Glutamatergic neuron (in vitro differentiated cells): Measurements from ENCODE around the gene FAM120AOS. TPM values are rescaled to one million over a fixed set of nuclear protein-coding genes. Genes with fewer than 3 reads are reported as not detected.

Source experiments
- DNase-seq: peaks from one replicate; pipeline ENCODE4 v3.0.0; 2022
- H3K27ac Mint-ChIP-seq: one replicate; pipeline ENCODE4 v1.8.0; 2020; ENCODE audit warnings: mild to moderate bottlenecking, mixed read lengths, inconsistent platforms; ENCODE audit not compliant: unreplicated experiment
- H3K27me3 Mint-ChIP-seq: one replicate; pipeline ENCODE4 v1.8.0; 2020; ENCODE audit warnings: mild to moderate bottlenecking, moderate library complexity, mixed read lengths, inconsistent platforms; ENCODE audit not compliant: unreplicated experiment
- H3K36me3 Mint-ChIP-seq: one replicate; pipeline ENCODE4 v1.8.0; 2020; ENCODE audit warnings: mild to moderate bottlenecking, mixed read lengths, inconsistent platforms; ENCODE audit not compliant: unreplicated experiment
- H3K4me1 Mint-ChIP-seq: one replicate; pipeline ENCODE4 v1.8.0; 2020; ENCODE audit warnings: mild to moderate bottlenecking, low read depth, mixed read lengths, inconsistent platforms; ENCODE audit not compliant: unreplicated experiment
- H3K4me3 Mint-ChIP-seq: one replicate; pipeline ENCODE4 v1.8.0; 2020; ENCODE audit warnings: mild to moderate bottlenecking, mixed read lengths, inconsistent platforms; ENCODE audit not compliant: unreplicated experiment
- H3K9me3 Mint-ChIP-seq: one replicate; pipeline ENCODE4 v1.8.0; 2020; ENCODE audit warnings: mild to moderate bottlenecking, moderate library complexity, mixed read lengths, inconsistent platforms; ENCODE audit not compliant: unreplicated experiment
- CTCF ChIP-seq: fragments of 200-600 bp; sonication (generic); IDR thresholded peaks from one replicate; pipeline ENCODE4 v1.5.0; 2021; ENCODE audit not compliant: partially characterized antibody, unreplicated experiment
- total RNA-seq: library from RNA; stranded (reverse); fragmentation: NEBNext Ultra II Directional; extraction: Animal tissue kit (Norgen Biotek cat#: 25700); gene quantifications from one replicate; pipeline ENCODE4 v1.2.1, GENCODE V29; 2021; ENCODE audit not compliant: unreplicated experiment

FAM120AOS gene
- total RNA-seq, 1 donor from 2014 or later: 24.2 TPM

GRCh38 chr9:93416530-93417235 lies 36.7 kb downstream of the FAM120AOS start:
- Mint-ChIP-seq H3K4me3 (no peak overlapping the region), H3K4me1 (no peaks in the 10 kb centered on the region), H3K27ac (no peak overlapping the region), H3K9me3 (peaks cover 5% of the 10 kb centered on the region), H3K36me3 (peaks cover 17% of the 10 kb centered on the region), H3K27me3 (peaks cover 1% of the 10 kb centered on the region)
- no peak for TF ChIP-seq CTCF
- DNase-seq: no peak

- DNase-seq: no peak
- Mint-ChIP-seq H3K27ac (no peak overlapping the region), H3K27me3 (peaks cover 1% of the 10 kb centered on the region), H3K4me3 (no peak overlapping the region), H3K9me3 (peaks cover 5% of the 10 kb centered on the region), H3K36me3 (peaks cover 14% of the 10 kb centered on the region), H3K4me1 (no peaks in the 10 kb centered on the region)
- TF ChIP-seq CTCF: no peak
Observed at GRCh38 chr9:93415176-93415690, 38.1 kb downstream of the FAM120AOS start.

DNA sequence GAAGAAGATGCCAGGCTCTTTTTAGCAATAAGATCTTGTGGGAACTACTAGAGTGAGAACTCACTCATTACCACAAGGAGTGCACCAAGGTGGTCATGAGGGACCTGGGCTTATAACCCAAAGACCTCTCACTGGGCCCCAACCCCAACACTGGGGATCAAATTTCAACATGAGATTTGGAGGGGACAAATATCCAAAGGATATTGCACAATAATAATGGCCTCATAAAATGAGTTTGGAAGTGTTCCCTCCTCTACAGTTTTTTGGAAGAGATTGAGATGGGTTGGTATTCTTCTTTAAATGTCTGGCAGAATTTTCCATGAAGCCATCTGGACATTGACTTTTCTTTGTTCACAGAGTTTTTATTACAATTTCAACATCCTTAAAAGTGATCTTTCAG lies 39.9 kb downstream of the FAM120AOS start:
- no peak for TF ChIP-seq CTCF
- Mint-ChIP-seq H3K4me1 (no peaks in the 10 kb centered on the region), H3K4me3 (no peak overlapping the region), H3K27me3 (peaks cover 1% of the 10 kb centered on the region), H3K36me3 (peaks cover 4% of the 10 kb centered on the region), H3K9me3 (no peaks in the 10 kb centered on the region), H3K27ac (no peak overlapping the region)
- DNase-seq: no peak

GRCh38 chr9:93406371-93406770 lies 47.0 kb downstream of the FAM120AOS start:
- H3K36me3 Mint-ChIP-seq: no peaks in the 10 kb centered on the region
- H3K9me3 Mint-ChIP-seq: no peaks in the 10 kb centered on the region
- no peak for DNase-seq
- TF ChIP-seq CTCF: no peak
- no peaks in the 10 kb centered on the region for H3K27me3 Mint-ChIP-seq
- H3K4me3 Mint-ChIP-seq: no peak overlapping the region
- H3K4me1 Mint-ChIP-seq: no peaks in the 10 kb centered on the region
- no peak overlapping the region for H3K27ac Mint-ChIP-seq

GRCh38 chr9:93398471-93398870 lies 54.9 kb downstream of the FAM120AOS start:
- no peaks in the 10 kb centered on the region for H3K9me3 Mint-ChIP-seq
- H3K27ac Mint-ChIP-seq: no peak overlapping the region
- H3K4me3 Mint-ChIP-seq: no peak overlapping the region
- H3K4me1 Mint-ChIP-seq: no peaks in the 10 kb centered on the region
- H3K36me3 Mint-ChIP-seq: peaks cover 9% of the 10 kb centered on the region
- H3K27me3 Mint-ChIP-seq: peaks cover 3% of the 10 kb centered on the region
- DNase-seq: no peak
- TF ChIP-seq CTCF: no peak
